HTR-8/SVneo (cell line): ENCODE results near the gene FMO2.

Experiments
- DNase-seq: peaks from one replicate; pipeline ENCODE4 v3.0.0; 2011; ENCODE audit warnings: low spot score, mixed read lengths; ENCODE audit not compliant: insufficient read length
- FAIRE-seq: peaks from 2 replicates; lab custom pipeline; 2011; peaks lifted over from hg19 to GRCh38; lab: Jason Lieb, UNC

Gene FMO2, protein sequence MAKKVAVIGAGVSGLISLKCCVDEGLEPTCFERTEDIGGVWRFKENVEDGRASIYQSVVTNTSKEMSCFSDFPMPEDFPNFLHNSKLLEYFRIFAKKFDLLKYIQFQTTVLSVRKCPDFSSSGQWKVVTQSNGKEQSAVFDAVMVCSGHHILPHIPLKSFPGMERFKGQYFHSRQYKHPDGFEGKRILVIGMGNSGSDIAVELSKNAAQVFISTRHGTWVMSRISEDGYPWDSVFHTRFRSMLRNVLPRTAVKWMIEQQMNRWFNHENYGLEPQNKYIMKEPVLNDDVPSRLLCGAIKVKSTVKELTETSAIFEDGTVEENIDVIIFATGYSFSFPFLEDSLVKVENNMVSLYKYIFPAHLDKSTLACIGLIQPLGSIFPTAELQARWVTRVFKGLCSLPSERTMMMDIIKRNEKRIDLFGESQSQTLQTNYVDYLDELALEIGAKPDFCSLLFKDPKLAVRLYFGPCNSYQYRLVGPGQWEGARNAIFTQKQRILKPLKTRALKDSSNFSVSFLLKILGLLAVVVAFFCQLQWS

DNA sequence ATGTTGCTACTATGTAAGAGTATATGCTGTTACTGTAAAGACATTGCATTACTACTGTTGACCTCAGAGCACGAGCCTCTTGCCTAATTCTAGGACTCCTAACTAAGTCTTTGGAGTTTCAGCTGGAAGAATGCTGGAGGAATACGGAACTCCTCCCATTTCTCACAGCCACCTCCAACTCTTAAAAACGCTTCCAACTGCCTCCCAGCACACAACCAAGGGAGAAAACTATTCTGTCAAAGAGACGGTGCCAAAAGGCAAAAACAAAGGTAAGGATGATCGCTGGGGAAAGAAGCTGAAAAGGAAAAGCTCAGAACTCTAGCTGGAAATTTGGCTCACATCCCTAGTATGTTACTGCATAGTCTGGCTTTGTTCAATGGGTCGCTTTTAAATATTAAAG lies at the start of gene FMO2:
Gene FMO2 (plus strand): TSS at position 210 of the 400 bp plus-strand sequence. CDS start 414 bp downstream, outside the sequence.
- FAIRE-seq (no peak), DNase-seq (no peak)

GRCh38 chr1:171137580-171137979 lies 47.5 kb upstream of the FMO2 start:
- FAIRE-seq (no peak), DNase-seq (no peak)

- FAIRE-seq (no peak), DNase-seq (no peak)
These were observed 46.1 kb upstream of the FMO2 start for GRCh38 chr1:171138980-171139379.

DNA sequence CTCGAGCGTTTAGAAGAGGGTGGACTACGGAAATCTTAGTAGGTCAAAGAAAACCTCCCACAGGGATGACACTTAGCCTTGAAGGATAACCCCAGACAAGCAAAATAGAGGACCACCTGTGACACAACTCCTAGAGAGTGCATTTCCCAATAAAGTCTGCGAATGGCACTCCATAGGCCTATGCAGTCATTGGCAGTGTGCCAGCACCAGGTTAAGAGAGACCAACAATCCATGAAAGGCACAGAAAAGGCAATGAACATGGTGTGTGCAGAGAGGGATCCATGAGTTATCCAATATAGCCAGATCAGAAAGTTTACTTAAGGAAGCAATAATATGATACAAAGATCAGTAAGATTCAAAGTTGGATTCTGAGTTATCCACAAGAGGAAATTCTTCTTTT lies 45.2 kb upstream of the FMO2 start:
- DNase-seq (no peak), FAIRE-seq (no peak)

GRCh38 chr1:171140401-171140800 lies 44.7 kb upstream of the FMO2 start:
- DNase-seq (no peak), FAIRE-seq (no peak)

- DNase-seq (no peak), FAIRE-seq (no peak)
These were observed 44.0 kb upstream of the FMO2 start for GRCh38 chr1:171140956-171141687.

DNA sequence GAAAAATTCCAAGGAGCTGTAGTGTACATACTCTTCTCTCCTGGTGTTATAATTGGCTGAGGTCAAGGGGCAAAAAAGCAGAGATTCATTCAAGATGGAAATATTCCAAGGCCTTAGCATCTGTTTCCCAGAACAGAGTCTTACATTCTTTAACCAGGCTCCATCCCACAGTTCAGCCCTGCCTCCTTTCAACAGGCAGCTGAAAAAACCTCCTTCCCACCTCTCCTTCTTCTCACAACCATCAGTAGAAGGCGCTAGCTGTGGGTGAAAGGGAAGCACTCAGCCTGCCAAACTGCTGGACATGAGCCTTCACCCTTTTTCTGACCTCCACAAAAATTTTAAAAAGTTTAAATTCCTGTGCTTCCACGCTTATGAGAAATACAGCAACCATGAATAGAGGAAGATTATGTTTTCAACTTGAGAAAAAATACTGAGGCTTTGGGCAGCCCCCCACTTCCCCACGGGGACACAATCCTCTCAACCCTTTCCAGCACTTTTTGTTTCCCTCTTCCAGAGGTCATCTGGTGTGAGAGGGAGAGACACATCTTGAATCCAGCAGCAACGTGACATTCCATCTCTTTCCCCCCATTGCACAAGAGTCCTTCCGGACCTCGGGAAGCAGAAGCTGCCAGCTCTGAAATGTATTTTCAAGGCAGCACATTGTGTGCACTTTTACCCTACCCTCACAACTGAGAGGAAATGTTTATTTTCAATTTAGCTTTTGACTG lies 43.2 kb upstream of the FMO2 start:
- FAIRE-seq (no peak), DNase-seq (no peak)

- FAIRE-seq, result no peak
These were observed 42.4 kb upstream of the FMO2 start for GRCh38 chr1:171142416-171143385.

DNA sequence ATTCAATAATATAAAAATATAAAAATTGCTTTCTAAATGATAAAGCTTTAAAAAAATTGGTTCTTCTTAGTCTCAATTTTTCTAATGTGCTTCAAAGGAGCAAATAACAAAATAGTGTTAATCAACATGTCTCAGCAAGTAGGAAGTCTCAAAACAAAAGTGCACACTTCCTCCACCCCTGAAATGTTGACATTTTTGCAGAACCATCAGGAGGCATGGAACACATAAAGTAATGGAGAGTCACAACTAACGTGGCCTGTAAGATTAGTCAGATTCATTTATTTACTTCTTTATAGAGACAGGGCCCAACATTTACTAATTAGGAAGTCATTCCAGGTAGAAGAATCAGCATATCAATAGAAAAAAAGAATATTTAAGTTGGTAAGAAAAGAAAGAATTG lies 34.9 kb upstream of the FMO2 start:
- FAIRE-seq (no peak), DNase-seq (no peak)

More at GRCh38 chr1:171142416-171143385, 42.4 kb upstream of the FMO2 start:
- no peak for DNase-seq

- no peak for FAIRE-seq
These were observed 32.6 kb upstream of the FMO2 start for GRCh38 chr1:171152549-171152948.

DNA sequence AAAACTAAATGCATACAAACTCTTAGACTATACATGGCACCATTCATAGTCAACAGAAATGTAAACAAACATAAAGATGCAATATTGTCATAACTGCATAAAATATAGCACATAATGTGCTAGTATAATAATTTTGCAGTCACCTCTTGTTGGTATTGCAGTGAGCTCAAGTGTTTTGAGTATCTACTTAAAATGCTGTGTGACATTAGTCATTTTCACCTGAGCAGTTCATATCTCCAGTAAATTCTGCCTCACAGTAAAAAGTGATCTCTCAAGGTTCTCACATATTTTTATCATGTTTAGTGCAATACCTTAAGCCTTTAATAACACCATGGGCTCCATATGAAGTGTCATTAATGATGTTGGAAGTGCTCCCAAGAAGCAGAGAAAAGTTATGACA lies 29.6 kb upstream of the FMO2 start:
- FAIRE-seq (no peak), DNase-seq (no peak)

More at GRCh38 chr1:171152549-171152948, 32.6 kb upstream of the FMO2 start:
- no peak for DNase-seq

DNA sequence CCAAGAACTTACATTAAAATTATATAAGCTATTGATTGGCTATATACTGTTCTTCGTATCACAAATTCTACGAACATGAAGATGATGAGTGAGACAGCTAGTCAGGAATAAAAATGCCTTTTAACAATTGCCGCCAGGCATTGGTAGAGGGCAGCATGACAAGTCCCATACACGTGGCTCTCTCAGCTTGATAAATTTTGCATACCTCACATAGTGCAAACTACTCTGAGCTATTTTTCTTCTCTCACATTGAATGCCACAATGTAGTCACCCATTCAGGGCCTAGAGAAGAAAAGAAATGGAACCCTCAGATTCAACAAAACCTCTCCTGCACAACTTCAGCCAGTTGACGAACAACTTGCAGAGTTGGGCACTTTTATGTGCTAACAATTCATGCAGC lies 27.0 kb upstream of the FMO2 start:
- FAIRE-seq (no peak), DNase-seq (no peak)

DNA sequence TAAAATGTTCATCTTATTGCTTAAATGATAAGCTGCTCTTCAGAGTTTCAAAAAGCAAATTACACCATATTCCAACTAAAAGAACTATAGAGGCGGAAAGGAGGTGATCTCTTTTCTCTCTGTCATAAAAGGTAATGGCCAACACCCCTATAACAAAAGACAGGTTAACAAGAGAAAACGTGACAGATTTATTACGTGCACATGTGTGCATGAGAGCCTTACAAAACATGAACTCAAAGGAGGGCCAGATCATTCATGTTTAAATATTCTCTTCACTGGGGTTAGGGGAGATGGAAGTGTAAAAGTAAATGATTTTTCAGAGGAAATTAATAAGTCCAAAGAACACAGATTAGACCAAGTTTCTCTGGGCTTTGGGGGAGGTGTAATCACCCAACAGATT lies 26.5 kb upstream of the FMO2 start:
- DNase-seq, result no peak
- FAIRE-seq, result no peak

DNA sequence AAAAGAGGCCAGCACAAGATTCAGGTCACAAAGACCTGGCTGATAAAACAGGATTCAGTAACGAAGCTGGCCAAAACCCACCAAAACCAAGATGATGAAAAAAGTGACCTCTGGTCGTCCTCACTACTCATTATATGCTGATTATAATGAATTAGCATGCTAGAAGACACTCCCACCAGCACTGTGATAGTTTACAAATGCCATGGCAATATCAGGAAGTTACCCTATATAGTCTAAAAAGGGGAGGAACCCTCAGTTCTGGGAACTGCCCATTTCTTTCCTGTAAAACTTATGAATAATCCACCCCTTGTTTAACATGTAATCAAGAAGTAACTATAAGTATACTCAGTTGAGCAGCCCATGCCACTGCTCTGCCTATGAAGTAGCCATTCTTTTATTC lies 26.0 kb upstream of the FMO2 start:
- FAIRE-seq (no peak), DNase-seq (no peak)

GRCh38 chr1:171160211-171160610 lies 24.9 kb upstream of the FMO2 start:
- no peak for DNase-seq
- no peak for FAIRE-seq

DNA sequence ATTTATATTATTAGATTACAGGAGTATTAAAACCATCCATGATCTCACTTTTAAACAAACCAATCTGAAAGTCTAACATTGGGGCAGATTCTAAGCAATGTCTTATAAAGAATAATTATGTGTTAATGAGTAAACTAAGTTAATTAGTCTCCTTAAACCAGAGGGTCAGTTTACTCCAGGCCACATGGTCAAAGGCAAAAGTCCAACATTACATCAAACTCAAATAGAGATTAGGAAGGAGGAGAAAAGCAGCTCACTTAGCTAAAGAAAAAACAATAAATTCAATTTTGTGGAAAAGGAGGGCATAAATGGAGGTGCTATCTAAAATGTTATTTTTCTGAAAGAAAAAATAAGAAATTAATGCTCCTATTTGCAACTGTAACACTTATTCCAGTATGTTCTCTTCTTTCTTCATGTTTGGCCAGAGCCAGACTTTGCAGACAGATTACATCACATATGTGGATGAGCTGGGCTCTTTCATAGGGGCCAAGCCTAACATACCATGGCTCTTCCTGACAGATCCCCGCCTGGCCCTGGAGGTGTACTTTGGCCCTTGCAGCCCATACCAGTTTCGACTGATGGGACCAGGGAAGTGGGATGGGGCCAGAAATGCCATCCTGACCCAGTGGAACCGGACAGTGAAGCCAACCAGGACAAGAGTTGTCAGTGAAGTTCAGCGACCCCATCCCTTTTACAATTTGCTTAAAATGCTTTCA lies 24.3 kb upstream of the FMO2 start:
- FAIRE-seq (no peak), DNase-seq (no peak)

- no peak for FAIRE-seq
- no peak for DNase-seq
These were observed 23.7 kb upstream of the FMO2 start for GRCh38 chr1:171161431-171161830.

DNA sequence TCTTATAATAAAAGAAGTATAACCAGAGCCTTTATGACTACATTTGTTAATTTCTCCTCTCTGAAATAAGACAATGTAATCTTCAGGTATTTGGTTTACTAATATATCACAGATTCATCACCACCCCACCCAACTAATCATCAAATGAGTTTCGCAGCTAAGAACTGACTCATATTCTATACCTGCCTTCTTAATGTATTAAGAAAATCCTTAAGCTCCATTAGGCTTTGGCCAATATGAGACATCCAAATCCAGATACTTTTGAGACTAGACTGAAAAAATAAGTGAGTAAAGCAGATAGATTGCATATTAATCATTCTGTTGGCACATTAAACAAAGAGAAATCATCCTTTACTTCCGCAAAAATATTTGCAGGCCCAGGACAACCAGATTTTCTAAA lies 18.7 kb upstream of the FMO2 start:
- FAIRE-seq (no peak), DNase-seq (no peak)

- DNase-seq (no peak), FAIRE-seq (no peak)
These were observed 17.3 kb upstream of the FMO2 start for GRCh38 chr1:171167785-171168184.
